Ascending aorta (tissue), 2 donors: ENCODE results near the gene SCAI. TPM values are rescaled to one million over a fixed set of nuclear protein-coding genes. Genes with fewer than 3 reads are reported as not detected.
"Not testable (repeated sequence)": the region's sequence is repeated elsewhere in the genome, so short reads cannot be mapped to it uniquely, and the experiment has no call there.

Experiments used
- DNase-seq, 2 donors: peaks; one replicate each; pipeline ENCODE4 v3.0.0-alpha.2; 2019; ENCODE audit warnings: low spot score in 2 of 2
- H3K27ac ChIP-seq, 2 donors: fragments of 200-600 bp; sonication (generic); one replicate each; pipeline ENCODE4 v1.5.1; 2016 to 2017; ENCODE audit warnings: mild to moderate bottlenecking in 1 of 2
- H3K27me3 ChIP-seq: fragments of 200-600 bp; sonication (generic); one replicate; pipeline ENCODE4 v1.5.1; 2017
- H3K36me3 ChIP-seq, 2 donors: fragments of 200-600 bp; sonication (generic); one replicate each; pipeline ENCODE4 v1.5.1; 2016
- H3K4me1 ChIP-seq, 2 donors: fragments of 200-600 bp; sonication (generic); one replicate each; pipeline ENCODE4 v1.5.1; 2016 to 2017; ENCODE audit warnings: mild to moderate bottlenecking in 1 of 2
- H3K4me3 ChIP-seq, 2 donors: fragments of 200-600 bp; sonication (generic); one replicate each; pipeline ENCODE4 v1.5.1; 2016 to 2017; ENCODE audit warnings: mild to moderate bottlenecking in 1 of 2
- H3K9me3 ChIP-seq, 2 donors: fragments of 200-600 bp; sonication (generic); one replicate each; pipeline ENCODE4 v1.5.1; 2016
- intact Hi-C: fragments of 100-400 bp; cut with DNase I; formaldehyde crosslinking; loops from one replicate; pipeline ENCODE4 v1.15.1; 2023
- total RNA-seq: library from RNA; depleted of rRNA; stranded (reverse); fragments of >200 nt; gene quantifications from one replicate; pipeline ENCODE4 v1.1.0, GENCODE V29; 2016
- TF ChIP-seq, protein P1 (sequence below), 3 experiments: fragments of 200-600 bp in 2 of 3; fragments of 450-650 bp in 1 of 3; sonication (generic) in 2 of 3; IDR thresholded peaks; one replicate each; pipeline ENCODE4 v1.5.1; 2016 to 2019; ENCODE audit warnings: antibody characterized with exemption in 3 of 3, mild to moderate bottlenecking in 1 of 3, moderate library complexity in 1 of 3

The SCAI gene
- total RNA-seq, 1 donor from 2014 or later = 2.4 TPM

DNA sequence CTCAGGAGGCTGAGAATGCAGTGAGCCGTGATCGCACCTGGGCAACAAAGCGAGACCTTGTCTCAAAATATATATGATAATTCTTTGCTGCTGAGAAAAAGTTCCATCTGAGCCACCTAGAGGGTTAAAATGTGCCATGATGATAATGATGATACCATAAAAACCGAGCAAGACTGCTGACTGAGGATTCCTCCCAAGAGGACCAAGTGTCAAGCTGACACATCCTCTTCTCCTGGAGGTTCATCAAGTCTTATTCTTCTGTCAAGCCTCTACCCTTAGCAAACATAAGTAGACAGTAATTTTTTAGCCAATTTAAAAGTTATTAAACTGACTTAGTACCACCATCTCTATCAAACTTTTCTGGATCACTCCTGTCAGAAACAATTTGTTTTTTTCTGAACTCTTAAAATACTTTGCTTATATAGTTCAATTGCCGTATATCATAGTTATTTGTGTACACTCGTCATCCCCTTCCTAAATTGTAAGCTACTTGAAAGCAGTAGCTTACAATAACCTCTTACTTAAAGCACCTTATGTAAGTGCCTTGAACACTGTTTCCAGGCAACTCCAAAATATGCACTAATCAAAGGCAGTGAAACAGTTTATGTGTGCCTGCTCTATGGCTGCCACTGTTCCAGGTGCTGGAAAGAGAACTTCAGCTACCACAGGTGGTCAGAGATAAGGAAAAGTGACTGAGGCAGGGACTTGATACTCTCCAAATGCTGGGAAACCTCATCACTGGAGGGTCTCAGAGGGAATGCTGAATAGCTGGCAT lies 57.4 kb downstream of the SCAI start:
- Histone ChIP-seq H3K9me3 (no peaks in the 10 kb centered on the region), H3K36me3 (no peaks in the 10 kb centered on the region), H3K27me3 (no peaks in the 10 kb centered on the region), H3K27ac (no peak overlapping the region), H3K4me1 (peaks cover 0 to 5% of the 10 kb centered on the region in 2 donors), H3K4me3 (no peak overlapping the region)
- intact Hi-C loops = no loop called here
- TF ChIP-seq, protein P1, sequence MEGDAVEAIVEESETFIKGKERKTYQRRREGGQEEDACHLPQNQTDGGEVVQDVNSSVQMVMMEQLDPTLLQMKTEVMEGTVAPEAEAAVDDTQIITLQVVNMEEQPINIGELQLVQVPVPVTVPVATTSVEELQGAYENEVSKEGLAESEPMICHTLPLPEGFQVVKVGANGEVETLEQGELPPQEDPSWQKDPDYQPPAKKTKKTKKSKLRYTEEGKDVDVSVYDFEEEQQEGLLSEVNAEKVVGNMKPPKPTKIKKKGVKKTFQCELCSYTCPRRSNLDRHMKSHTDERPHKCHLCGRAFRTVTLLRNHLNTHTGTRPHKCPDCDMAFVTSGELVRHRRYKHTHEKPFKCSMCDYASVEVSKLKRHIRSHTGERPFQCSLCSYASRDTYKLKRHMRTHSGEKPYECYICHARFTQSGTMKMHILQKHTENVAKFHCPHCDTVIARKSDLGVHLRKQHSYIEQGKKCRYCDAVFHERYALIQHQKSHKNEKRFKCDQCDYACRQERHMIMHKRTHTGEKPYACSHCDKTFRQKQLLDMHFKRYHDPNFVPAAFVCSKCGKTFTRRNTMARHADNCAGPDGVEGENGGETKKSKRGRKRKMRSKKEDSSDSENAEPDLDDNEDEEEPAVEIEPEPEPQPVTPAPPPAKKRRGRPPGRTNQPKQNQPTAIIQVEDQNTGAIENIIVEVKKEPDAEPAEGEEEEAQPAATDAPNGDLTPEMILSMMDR (IDR thresholded peaks at IDR 0.05) = no peak
- DNase-seq = no peak

GRCh38 chr9:125082197-125082596 lies 61.1 kb downstream of the SCAI start:
- DNase-seq, H3K27ac ChIP-seq, H3K4me1 ChIP-seq, H3K36me3 ChIP-seq, H3K9me3 ChIP-seq, intact Hi-C loops, H3K27me3 ChIP-seq, H3K4me3 ChIP-seq: not testable (repeated sequence)

GRCh38 chr9:125080797-125081196 lies 62.5 kb downstream of the SCAI start:
- H3K9me3 ChIP-seq, H3K27me3 ChIP-seq, DNase-seq, H3K4me1 ChIP-seq, H3K4me3 ChIP-seq, H3K36me3 ChIP-seq, intact Hi-C loops, H3K27ac ChIP-seq: not testable (repeated sequence)

- DNase-seq = no peak
- H3K27ac ChIP-seq = no peak overlapping the region
- no peaks in the 10 kb centered on the region for H3K27me3 ChIP-seq
- TF ChIP-seq, protein P1 (IDR thresholded peaks at IDR 0.05) = no peak
- no peaks in the 10 kb centered on the region for H3K36me3 ChIP-seq
- H3K9me3 ChIP-seq = no peaks in the 10 kb centered on the region
- intact Hi-C loops = no loop called here
- no peaks in the 10 kb centered on the region for H3K4me1 ChIP-seq
- H3K4me3 ChIP-seq = no peak overlapping the region
Measured at GRCh38 chr9:125079931-125080330, 63.4 kb downstream of the SCAI start.

DNA sequence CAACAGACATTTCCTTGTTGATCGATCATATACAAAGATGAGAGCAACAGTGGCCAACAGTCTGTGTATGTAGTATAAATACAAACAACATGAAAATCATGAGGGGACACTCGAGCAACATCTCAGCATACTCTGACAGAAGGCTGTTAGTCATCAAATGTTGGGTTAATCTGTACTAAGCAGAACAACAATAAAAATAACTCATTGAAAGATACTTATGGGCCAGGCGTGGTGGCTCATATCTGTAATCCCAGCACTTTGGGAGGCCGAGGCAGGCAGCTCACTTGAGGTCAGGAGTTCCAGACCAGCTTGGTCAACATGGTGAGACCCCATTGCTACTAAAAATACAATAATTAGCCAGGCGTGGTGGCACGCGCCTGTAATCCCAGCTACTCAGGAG lies 67.3 kb downstream of the SCAI start:
- H3K27me3 ChIP-seq = no peaks in the 10 kb centered on the region
- no peak for DNase-seq
- no peaks in the 10 kb centered on the region for H3K9me3 ChIP-seq
- intact Hi-C loops = no loop called here
- H3K36me3 ChIP-seq = no peaks in the 10 kb centered on the region
- no peak overlapping the region for H3K4me3 ChIP-seq
- no peaks in the 10 kb centered on the region for H3K4me1 ChIP-seq
- H3K27ac ChIP-seq = no peak overlapping the region
- TF ChIP-seq, protein P1 (IDR thresholded peaks at IDR 0.05) = no peak

GRCh38 chr9:125074976-125075375 lies 68.4 kb downstream of the SCAI start:
- Histone ChIP-seq H3K4me3 (no peak overlapping the region), H3K27ac (no peak overlapping the region), H3K27me3 (no peaks in the 10 kb centered on the region), H3K4me1 (no peaks in the 10 kb centered on the region), H3K36me3 (no peaks in the 10 kb centered on the region), H3K9me3 (no peaks in the 10 kb centered on the region)
- DNase-seq = no peak
- TF ChIP-seq, protein P1 (IDR thresholded peaks at IDR 0.05) = no peak
- intact Hi-C loops = no loop called here
